ENCODE results near the gene COL4A6. TPM values are rescaled to one million over a fixed set of nuclear protein-coding genes. Genes with fewer than 3 reads are reported as not detected.

COL4A6 gene
- total and polyA plus RNA-seq, 4 donors: under 0.01 to 0.09 (median 0.07) TPM; not detected in 1

GRCh38 chrX:108163333-108164082, 274.7 kb downstream of the COL4A6 start (continued):
- TF ChIP-seq RXRA (IDR thresholded peaks at IDR 0.05): no peak
- TF ChIP-seq YY1 (IDR thresholded peaks at IDR 0.05): no peak
- TF ChIP-seq JUND (IDR thresholded peaks at IDR 0.05): no peak
- no peak for TF ChIP-seq ATF3 (IDR thresholded peaks at IDR 0.05)
- no peak for TF ChIP-seq FOXA2 (IDR thresholded peaks at IDR 0.05)
- TF ChIP-seq RAD21 (IDR thresholded peaks at IDR 0.05): no peak
- no peak for TF ChIP-seq ZBTB33 (IDR thresholded peaks at IDR 0.05)
- no peak for TF ChIP-seq FOXA1 (IDR thresholded peaks at IDR 0.05)

GRCh38 chrX:108162265-108162664, 276.0 kb downstream of the COL4A6 start:
- no peaks in the 10 kb centered on the region for H3K9me3 ChIP-seq (ENCODE audit: control insufficient read depth in 4 of 4, low read length in 3 of 4)
- no peak for DNase-seq (ENCODE audit: low spot score)
- no peaks in the 10 kb centered on the region for H3K4me1 ChIP-seq (ENCODE audit: control insufficient read depth in 4 of 4, insufficient read depth in 4 of 4, low read length in 3 of 4)
- 87% methylated on average over 4 of the region's 4 CpGs for WGBS
- H3K4me3 ChIP-seq (ENCODE audit: low read depth in 1 of 3, low read length in 3 of 3): no peak overlapping the region
- H3K27ac ChIP-seq (ENCODE audit: low read depth in 1 of 2, low read length in 2 of 2): no peak overlapping the region
- no peaks in the 10 kb centered on the region for H3K36me3 ChIP-seq (ENCODE audit: control insufficient read depth in 4 of 4, insufficient read depth in 3 of 4, low read depth in 1 of 4, low read length in 3 of 4)
- TF ChIP-seq REST (IDR thresholded peaks at IDR 0.05): no peak
- TF ChIP-seq HNF4A (conservative IDR thresholded peaks at IDR 0.05): no peak
- TF ChIP-seq SP1 (IDR thresholded peaks at IDR 0.05): no peak
- TF ChIP-seq HNF4G (IDR thresholded peaks at IDR 0.05): no peak
- no peak for TF ChIP-seq ATF3 (IDR thresholded peaks at IDR 0.05)
- TF ChIP-seq YY1 (IDR thresholded peaks at IDR 0.05): no peak
- no peak overlapping the region for H3K9ac ChIP-seq (ENCODE audit: low read depth in 1 of 2, low read length in 2 of 2)
- no peaks in the 10 kb centered on the region for H3K27me3 ChIP-seq (ENCODE audit: control insufficient read depth in 4 of 4, insufficient read depth in 4 of 4, low read length in 3 of 4)

- H3K36me3 ChIP-seq (ENCODE audit: control insufficient read depth in 4 of 4, insufficient read depth in 3 of 4, low read depth in 1 of 4, low read length in 3 of 4): peaks cover 0 to 2% (median 0%) of the 10 kb centered on the region in 4 donors
- no peaks in the 10 kb centered on the region for H3K4me1 ChIP-seq (ENCODE audit: control insufficient read depth in 4 of 4, insufficient read depth in 4 of 4, low read length in 3 of 4)
- DNase-seq (ENCODE audit: low spot score): no peak
- no peak overlapping the region for H3K9ac ChIP-seq (ENCODE audit: low read depth in 1 of 2, low read length in 2 of 2)
- no peaks in the 10 kb centered on the region for H3K9me3 ChIP-seq (ENCODE audit: control insufficient read depth in 4 of 4, low read length in 3 of 4)
- no peak overlapping the region for H3K4me3 ChIP-seq (ENCODE audit: low read depth in 1 of 3, low read length in 3 of 3)
- no peak overlapping the region for H3K27ac ChIP-seq (ENCODE audit: low read depth in 1 of 2, low read length in 2 of 2)
- WGBS: 92% methylated on average over 5 of the region's 5 CpGs
- no peaks in the 10 kb centered on the region for H3K27me3 ChIP-seq (ENCODE audit: control insufficient read depth in 4 of 4, insufficient read depth in 4 of 4, low read length in 3 of 4)
- no peak for TF ChIP-seq ZBTB33 (IDR thresholded peaks at IDR 0.05)
- no peak for TF ChIP-seq TAF1 (conservative IDR thresholded peaks at IDR 0.05)
- TF ChIP-seq ATF3 (IDR thresholded peaks at IDR 0.05): no peak
- no peak for TF ChIP-seq RXRA (IDR thresholded peaks at IDR 0.05)
- no peak for TF ChIP-seq JUND (IDR thresholded peaks at IDR 0.05)
- no peak for TF ChIP-seq MAX (IDR thresholded peaks at IDR 0.05)
- TF ChIP-seq CTCF (IDR thresholded peaks at IDR 0.05; ENCODE audit: low read depth, low read length, missing input control): no peak
Observed at GRCh38 chrX:108160309-108160708, 277.9 kb downstream of the COL4A6 start.
